Neural progenitor cell (in vitro differentiated cells): ENCODE results near the gene SNX32.

Experiments used
- EZH2 ChIP-seq: fragments of 200-600 bp; sonication (generic); IDR thresholded peaks from 2 replicates; pipeline ENCODE4 v1.6.1; 2017; ENCODE audit warnings: antibody characterized with exemption, mild to moderate bottlenecking, moderate library complexity
- TF ChIP-seq, protein P1 (sequence below): fragments of 200-600 bp; sonication (generic); IDR thresholded peaks from 2 replicates; pipeline ENCODE4 v1.5.1; 2017; ENCODE audit warnings: antibody characterized with exemption, mild to moderate bottlenecking

DNA sequence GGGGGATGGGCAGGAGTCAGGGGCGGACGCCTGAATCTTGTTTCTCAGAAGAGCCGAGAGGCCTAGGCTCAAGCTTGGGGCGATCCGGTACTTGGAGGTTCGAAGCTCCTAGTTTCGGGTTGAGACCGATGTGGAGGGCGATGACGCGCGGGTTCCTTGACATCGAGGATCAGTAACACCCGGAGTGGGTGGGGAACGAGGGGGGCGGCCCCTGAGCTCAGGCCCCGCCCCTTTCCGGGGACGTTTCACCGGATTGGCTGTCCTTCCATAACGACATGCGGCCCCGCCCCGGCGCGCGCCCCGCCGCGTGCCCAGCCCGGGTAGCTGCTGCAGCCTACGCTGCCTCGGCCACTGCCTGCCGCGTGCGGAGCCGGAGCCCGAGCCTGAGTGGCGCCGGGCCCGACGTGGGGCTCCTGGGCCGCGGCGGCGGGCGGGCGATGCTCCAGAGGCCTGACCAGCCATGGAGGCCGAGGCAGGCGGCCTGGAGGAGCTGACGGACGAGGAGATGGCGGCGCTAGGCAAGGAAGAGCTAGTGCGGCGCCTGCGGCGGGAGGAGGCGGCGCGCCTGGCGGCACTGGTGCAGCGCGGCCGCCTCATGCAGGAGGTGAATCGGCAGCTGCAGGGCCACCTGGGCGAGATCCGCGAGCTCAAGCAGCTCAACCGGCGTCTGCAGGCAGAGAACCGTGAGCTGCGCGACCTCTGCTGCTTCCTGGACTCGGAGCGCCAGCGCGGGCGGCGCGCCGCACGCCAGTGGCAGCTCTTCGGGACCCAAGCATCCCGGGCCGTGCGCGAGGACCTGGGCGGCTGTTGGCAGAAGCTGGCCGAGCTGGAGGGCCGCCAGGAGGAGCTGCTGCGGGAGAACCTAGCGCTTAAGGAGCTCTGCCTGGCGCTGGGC, 56.8 kb downstream of the SNX32 start, which contains the start of gene CCDC85B:
- TF ChIP-seq EZH2 = peak; percentile 54
- TF ChIP-seq, protein P1, sequence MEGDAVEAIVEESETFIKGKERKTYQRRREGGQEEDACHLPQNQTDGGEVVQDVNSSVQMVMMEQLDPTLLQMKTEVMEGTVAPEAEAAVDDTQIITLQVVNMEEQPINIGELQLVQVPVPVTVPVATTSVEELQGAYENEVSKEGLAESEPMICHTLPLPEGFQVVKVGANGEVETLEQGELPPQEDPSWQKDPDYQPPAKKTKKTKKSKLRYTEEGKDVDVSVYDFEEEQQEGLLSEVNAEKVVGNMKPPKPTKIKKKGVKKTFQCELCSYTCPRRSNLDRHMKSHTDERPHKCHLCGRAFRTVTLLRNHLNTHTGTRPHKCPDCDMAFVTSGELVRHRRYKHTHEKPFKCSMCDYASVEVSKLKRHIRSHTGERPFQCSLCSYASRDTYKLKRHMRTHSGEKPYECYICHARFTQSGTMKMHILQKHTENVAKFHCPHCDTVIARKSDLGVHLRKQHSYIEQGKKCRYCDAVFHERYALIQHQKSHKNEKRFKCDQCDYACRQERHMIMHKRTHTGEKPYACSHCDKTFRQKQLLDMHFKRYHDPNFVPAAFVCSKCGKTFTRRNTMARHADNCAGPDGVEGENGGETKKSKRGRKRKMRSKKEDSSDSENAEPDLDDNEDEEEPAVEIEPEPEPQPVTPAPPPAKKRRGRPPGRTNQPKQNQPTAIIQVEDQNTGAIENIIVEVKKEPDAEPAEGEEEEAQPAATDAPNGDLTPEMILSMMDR = peak; percentile 40
